Activated T-cell treated with anti-CD3 and anti-CD28 coated beads, Interleukin-2, amount 50 U/mL, for 24 hours (primary cell): ENCODE results near the gene MSRB3.

Experiments
- DNase-seq: peaks from one replicate; pipeline ENCODE4 v3.0.0-alpha.2; 2020
- H3K27ac Mint-ChIP-seq: 2 replicates; pipeline ENCODE4 v1.8.0; 2020; ENCODE audit warnings: mild to moderate bottlenecking, mixed read lengths
- H3K27me3 Mint-ChIP-seq: 2 replicates; pipeline ENCODE4 v1.8.0; 2020; ENCODE audit warnings: mixed read lengths
- H3K36me3 Mint-ChIP-seq: 2 replicates; pipeline ENCODE4 v1.8.0; 2020; ENCODE audit warnings: low read depth, mixed read lengths
- H3K4me1 Mint-ChIP-seq: 2 replicates; pipeline ENCODE4 v1.8.0; 2020; ENCODE audit warnings: low read depth, mixed read lengths
- H3K4me3 Mint-ChIP-seq: 2 replicates; pipeline ENCODE4 v1.8.0; 2020; ENCODE audit warnings: mild to moderate bottlenecking, moderate library complexity, mixed read lengths
- H3K9me3 Mint-ChIP-seq: 2 replicates; pipeline ENCODE4 v1.8.0; 2020; ENCODE audit warnings: mixed read lengths

MSRB3 gene

GRCh38 chr12:65488197-65488596 is 209.7 kb downstream of the MSRB3 start:
- H3K9me3 Mint-ChIP-seq, result peaks cover 11% of the 10 kb centered on the region
- no peaks in the 10 kb centered on the region for H3K4me1 Mint-ChIP-seq
- H3K27me3 Mint-ChIP-seq, result peaks cover 2% of the 10 kb centered on the region
- no peak overlapping the region for H3K4me3 Mint-ChIP-seq
- H3K27ac Mint-ChIP-seq, result no peak overlapping the region
- DNase-seq, result no peak
- H3K36me3 Mint-ChIP-seq, result no peaks in the 10 kb centered on the region

DNA sequence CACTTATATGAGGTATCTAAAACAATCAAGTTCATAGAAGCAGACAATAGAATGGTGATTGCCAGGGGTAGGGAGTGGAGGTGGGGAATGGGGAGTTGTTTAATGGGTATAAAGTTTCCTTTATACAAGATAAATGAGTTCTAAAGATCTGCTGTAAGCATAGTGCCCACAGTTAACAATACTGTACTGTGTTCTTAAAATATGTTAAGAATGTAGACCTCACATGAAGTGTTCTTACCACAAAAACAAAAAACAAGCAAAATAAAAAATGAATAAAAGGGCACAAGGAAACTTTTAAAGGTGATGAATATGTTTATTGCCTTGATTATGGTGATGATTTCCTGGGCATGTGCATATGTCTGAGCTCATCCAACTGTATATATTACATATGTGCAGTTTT is 211.8 kb downstream of the MSRB3 start:
- Mint-ChIP-seq H3K27ac (no peak overlapping the region), H3K27me3 (peaks cover 2% of the 10 kb centered on the region), H3K4me1 (no peaks in the 10 kb centered on the region), H3K4me3 (no peak overlapping the region), H3K9me3 (peaks cover 3% of the 10 kb centered on the region), H3K36me3 (no peaks in the 10 kb centered on the region)
- DNase-seq, result no peak

DNA sequence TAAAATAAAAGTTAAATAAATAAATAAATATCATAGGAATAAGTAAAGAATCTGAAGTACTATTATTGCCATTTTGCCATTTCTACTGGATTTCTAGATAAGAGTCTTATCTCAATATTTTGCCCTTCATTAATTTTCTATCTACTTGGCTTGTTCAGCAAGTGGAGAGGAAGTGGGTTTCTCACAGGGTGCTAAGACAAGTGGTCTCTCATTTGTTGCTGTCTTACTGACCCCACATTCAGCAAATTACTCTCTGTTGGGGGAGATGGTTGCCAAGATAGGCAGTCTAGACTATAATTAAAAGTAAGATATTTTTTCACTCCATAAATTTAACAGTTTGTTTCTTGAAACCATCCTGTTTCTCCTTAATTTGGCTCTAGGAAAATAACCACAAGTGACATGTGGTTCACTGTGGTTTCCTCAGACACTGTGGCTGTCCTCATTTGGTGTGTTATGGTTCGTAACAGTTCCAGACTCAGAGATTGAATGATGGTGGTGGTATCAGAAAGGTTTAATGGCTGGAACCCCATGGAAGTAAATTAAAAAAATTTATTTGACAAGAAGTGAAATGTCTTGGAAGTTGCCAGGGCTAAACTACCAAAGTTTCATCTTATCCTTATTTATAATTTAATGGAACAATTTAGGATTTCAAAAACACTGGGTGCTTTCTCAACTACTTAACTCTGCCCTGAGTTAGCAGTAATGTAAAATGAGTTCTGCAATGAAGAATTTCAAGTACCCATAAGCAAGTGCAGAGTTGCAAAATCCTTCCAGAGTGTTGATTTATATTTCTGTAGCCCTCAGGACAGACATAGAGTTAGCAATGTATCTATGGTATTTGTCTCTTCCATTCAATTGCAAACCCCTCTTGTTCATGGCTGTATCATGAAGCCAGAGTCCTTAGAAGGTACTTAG is 214.8 kb downstream of the MSRB3 start:
- H3K4me1 Mint-ChIP-seq, result no peaks in the 10 kb centered on the region
- no peak for DNase-seq
- peaks cover 2% of the 10 kb centered on the region for H3K9me3 Mint-ChIP-seq
- H3K27ac Mint-ChIP-seq, result no peak overlapping the region
- peaks cover 2% of the 10 kb centered on the region for H3K27me3 Mint-ChIP-seq
- no peaks in the 10 kb centered on the region for H3K36me3 Mint-ChIP-seq
- no peak overlapping the region for H3K4me3 Mint-ChIP-seq

DNA sequence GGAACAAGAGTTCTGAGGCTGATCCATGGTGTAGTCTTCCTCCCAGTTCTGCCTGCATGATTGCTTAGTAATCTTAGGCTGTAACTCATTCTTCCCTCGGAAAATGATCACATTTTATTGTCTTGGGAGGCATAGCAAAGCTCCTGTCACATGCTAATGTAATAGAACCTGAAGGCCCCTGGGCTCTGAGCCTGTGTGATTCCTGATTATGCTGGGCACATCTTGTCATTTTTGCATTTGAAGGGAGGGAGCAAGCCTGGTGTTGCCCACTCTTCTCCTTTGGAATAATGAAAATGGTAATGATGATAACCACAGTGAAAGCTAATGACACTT is 215.4 kb downstream of the MSRB3 start:
- Mint-ChIP-seq H3K27ac (no peak overlapping the region), H3K9me3 (peaks cover 2% of the 10 kb centered on the region), H3K4me1 (no peaks in the 10 kb centered on the region), H3K4me3 (no peak overlapping the region), H3K36me3 (no peaks in the 10 kb centered on the region), H3K27me3 (peaks cover 2% of the 10 kb centered on the region)
- DNase-seq, result no peak

- Mint-ChIP-seq H3K36me3 (no peaks in the 10 kb centered on the region), H3K27ac (no peak overlapping the region), H3K9me3 (peaks cover 2% of the 10 kb centered on the region), H3K4me1 (no peaks in the 10 kb centered on the region), H3K27me3 (peaks cover 2% of the 10 kb centered on the region), H3K4me3 (no peak overlapping the region)
- DNase-seq, result no peak
These were observed 216.1 kb downstream of the MSRB3 start for GRCh38 chr12:65494537-65494936.

GRCh38 chr12:65495233-65495632 is 216.8 kb downstream of the MSRB3 start:
- Mint-ChIP-seq H3K27me3 (peaks cover 2% of the 10 kb centered on the region), H3K9me3 (peaks cover 2% of the 10 kb centered on the region), H3K4me1 (no peaks in the 10 kb centered on the region), H3K4me3 (no peak overlapping the region), H3K27ac (no peak overlapping the region), H3K36me3 (no peaks in the 10 kb centered on the region)
- no peak for DNase-seq

DNA sequence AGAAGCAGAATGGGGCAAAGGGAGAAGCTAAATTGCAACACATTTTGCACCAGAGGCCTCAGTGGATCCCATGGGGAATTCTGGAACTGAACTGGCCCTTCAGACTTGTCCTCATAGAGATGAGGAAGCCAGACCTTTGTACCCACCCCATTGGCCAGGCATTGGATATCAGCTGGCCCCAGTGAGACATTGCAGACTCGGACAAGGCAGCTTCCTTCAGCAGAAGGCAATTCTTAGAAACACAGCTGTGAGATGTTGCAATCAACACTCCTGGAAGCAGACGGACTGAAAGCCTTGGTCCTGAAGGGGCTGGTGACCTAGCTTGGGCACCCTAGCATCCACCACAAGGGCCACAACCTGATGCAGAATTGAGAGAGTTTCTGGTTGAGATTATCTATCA is 218.1 kb downstream of the MSRB3 start:
- H3K4me1 Mint-ChIP-seq, result no peaks in the 10 kb centered on the region
- DNase-seq, result no peak
- no peak overlapping the region for H3K27ac Mint-ChIP-seq
- peaks cover 2% of the 10 kb centered on the region for H3K27me3 Mint-ChIP-seq
- no peaks in the 10 kb centered on the region for H3K36me3 Mint-ChIP-seq
- peaks cover 2% of the 10 kb centered on the region for H3K9me3 Mint-ChIP-seq
- no peak overlapping the region for H3K4me3 Mint-ChIP-seq

DNA sequence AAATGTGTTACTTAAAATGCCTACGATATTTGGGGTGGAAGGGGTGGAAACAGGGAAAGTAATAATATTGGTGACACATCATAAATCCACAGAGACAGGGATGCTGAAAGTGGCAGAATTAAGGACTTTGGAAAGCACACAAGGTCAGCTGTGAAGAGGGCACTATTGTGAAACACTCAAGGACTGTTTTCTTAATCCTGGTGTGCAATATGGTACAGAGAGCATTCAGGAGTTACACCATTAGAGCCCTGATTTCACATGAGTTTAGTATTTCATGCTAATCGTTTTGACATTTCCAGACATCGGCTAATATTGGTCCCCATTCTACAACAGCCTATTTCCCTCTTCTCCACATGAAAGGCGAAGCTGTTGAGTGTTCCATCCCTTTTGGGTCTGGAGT is 219.2 kb downstream of the MSRB3 start:
- H3K36me3 Mint-ChIP-seq, result no peaks in the 10 kb centered on the region
- no peak overlapping the region for H3K27ac Mint-ChIP-seq
- H3K27me3 Mint-ChIP-seq, result no peaks in the 10 kb centered on the region
- no peaks in the 10 kb centered on the region for H3K9me3 Mint-ChIP-seq
- no peak overlapping the region for H3K4me3 Mint-ChIP-seq
- no peaks in the 10 kb centered on the region for H3K4me1 Mint-ChIP-seq
- no peak for DNase-seq

GRCh38 chr12:65499167-65499566 is 220.7 kb downstream of the MSRB3 start:
- no peak overlapping the region for H3K4me3 Mint-ChIP-seq
- peaks cover 4% of the 10 kb centered on the region for H3K27me3 Mint-ChIP-seq
- no peak overlapping the region for H3K27ac Mint-ChIP-seq
- DNase-seq, result no peak
- H3K9me3 Mint-ChIP-seq, result no peaks in the 10 kb centered on the region
- no peaks in the 10 kb centered on the region for H3K4me1 Mint-ChIP-seq
- H3K36me3 Mint-ChIP-seq, result no peaks in the 10 kb centered on the region

DNA sequence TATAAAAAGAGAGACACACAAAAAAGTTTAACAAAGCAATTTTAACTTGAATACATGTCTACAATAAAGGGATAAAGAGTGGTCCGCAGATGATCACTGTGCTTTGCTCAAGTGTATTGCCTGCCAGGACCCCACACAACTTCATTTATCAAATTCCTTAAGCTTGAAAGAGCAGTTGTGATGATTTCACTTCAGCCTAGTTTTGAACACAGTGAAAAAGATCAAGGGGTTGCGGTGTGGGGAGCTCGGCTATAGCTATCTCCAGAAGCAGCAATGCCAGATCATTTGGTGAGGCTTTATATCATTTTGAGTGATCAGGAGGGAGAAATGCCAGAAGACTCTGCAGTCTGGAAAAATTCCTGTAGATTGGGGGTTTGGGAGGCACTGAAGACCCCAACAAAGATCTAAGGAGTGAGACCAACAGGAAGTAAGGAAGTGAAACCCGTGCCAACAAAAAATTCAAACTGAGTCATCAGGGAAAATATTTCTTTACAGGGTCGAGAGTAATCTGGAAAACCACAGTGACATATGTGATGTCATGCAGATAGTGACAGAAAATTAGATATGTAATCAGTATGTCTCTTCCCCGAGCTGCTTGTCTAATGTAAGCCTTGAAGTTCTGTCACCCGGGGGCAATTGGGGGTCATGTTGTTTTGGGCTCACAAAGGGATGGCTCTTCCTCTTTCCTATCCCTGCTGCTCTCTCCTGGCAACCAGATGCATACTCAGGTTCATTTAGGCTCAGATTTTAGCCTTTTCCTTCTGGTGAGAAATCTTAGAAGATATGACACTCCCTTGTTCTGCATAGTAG is 221.8 kb downstream of the MSRB3 start:
- no peaks in the 10 kb centered on the region for H3K9me3 Mint-ChIP-seq
- no peak for DNase-seq
- H3K36me3 Mint-ChIP-seq, result no peaks in the 10 kb centered on the region
- no peaks in the 10 kb centered on the region for H3K4me1 Mint-ChIP-seq
- H3K27me3 Mint-ChIP-seq, result peaks cover 4% of the 10 kb centered on the region
- no peak overlapping the region for H3K27ac Mint-ChIP-seq
- no peak overlapping the region for H3K4me3 Mint-ChIP-seq

DNA sequence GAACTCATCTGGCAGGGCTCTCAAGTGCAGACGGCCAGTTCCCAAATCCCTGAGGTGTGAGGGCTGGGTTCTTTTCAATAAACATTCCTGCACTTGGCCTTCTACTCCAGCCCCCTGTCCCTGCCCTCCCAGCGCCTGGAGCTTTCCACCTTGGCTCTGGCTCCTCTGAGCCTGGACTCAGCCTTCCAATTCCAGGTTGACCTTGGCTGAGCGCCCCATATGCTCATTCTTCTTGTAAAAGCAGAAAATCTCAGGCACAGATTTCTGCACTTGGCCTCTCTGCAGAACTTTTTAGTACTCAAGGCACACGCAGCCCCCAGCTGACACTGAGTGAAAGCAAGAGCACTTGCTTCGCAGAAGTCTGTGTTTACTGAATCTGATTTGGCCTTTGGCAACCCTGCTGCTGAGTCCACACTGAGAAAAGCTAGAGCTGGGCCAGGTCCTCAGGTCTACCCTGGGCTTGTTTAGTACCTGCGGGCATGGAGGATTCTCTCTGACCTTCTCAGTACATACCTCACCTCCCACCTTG is 222.7 kb downstream of the MSRB3 start:
- Mint-ChIP-seq H3K4me1 (no peaks in the 10 kb centered on the region), H3K27me3 (peaks cover 4% of the 10 kb centered on the region), H3K27ac (no peak overlapping the region), H3K36me3 (no peaks in the 10 kb centered on the region), H3K4me3 (no peak overlapping the region), H3K9me3 (no peaks in the 10 kb centered on the region)
- no peak for DNase-seq

DNA sequence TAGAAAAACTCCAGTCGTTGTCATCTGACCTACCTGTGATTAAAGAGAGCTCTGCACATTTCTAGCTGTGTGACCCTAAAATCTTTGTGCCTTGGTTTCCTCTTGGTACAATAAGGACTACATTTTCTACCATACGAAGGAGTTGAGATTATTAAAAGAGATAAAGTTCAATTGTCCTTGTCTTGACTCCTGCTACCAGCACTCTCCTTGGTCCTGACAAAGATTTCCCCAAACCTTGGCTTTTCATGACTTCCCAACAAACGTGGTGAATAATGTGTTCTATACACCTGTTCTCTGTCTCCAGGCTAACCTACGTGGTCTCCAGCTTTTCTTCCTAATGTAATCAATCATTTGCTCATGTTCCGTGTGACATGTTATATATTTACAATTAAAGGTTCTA is 223.5 kb downstream of the MSRB3 start:
- H3K27me3 Mint-ChIP-seq, result peaks cover 4% of the 10 kb centered on the region
- H3K9me3 Mint-ChIP-seq, result no peaks in the 10 kb centered on the region
- H3K4me3 Mint-ChIP-seq, result no peak overlapping the region
- no peaks in the 10 kb centered on the region for H3K4me1 Mint-ChIP-seq
- no peak overlapping the region for H3K27ac Mint-ChIP-seq
- no peak for DNase-seq
- H3K36me3 Mint-ChIP-seq, result no peaks in the 10 kb centered on the region

DNA sequence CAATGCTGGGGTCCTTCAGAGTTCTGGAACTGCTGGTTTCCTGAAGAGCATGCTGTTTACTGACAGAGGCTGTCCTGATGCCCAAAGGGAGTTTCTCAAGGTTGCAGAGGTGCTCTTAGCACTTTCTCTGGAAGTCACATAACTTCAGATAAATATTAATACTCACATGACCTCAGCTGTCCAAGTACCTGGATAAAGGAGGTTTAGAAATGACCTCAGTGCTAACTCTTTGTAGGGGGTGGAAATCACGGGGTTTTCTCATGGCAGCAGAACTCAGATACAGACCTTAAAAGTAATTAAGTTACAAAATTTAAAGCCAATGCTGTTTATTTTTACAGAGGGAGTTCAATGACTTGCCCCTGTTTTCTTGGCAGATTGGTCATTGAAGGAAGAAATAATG is 225.9 kb downstream of the MSRB3 start:
- Mint-ChIP-seq H3K9me3 (no peaks in the 10 kb centered on the region), H3K4me3 (no peak overlapping the region), H3K36me3 (no peaks in the 10 kb centered on the region), H3K27ac (no peak overlapping the region), H3K27me3 (peaks cover 4% of the 10 kb centered on the region), H3K4me1 (no peaks in the 10 kb centered on the region)
- DNase-seq, result no peak

GRCh38 chr12:65505386-65506121 is 227.1 kb downstream of the MSRB3 start:
- Mint-ChIP-seq H3K4me1 (no peaks in the 10 kb centered on the region), H3K36me3 (no peaks in the 10 kb centered on the region), H3K27ac (no peak overlapping the region), H3K9me3 (no peaks in the 10 kb centered on the region), H3K4me3 (no peak overlapping the region), H3K27me3 (peaks cover 4% of the 10 kb centered on the region)
- no peak for DNase-seq
